ENCODE results near the gene ACSM4. TPM values are rescaled to one million over a fixed set of nuclear protein-coding genes. Genes with fewer than 3 reads are reported as not detected.

The ACSM4 gene
- total and polyA plus RNA-seq, 4 donors: not detected

GRCh38 chr12:7293670-7294069 lies 10.2 kb upstream of the ACSM4 start (continued):
- no peak for TF ChIP-seq REST (IDR thresholded peaks at IDR 0.05)

- TF ChIP-seq RXRA (IDR thresholded peaks at IDR 0.05) (no peak), YY1 (IDR thresholded peaks at IDR 0.05) (no peak), NR2F2 (IDR thresholded peaks at IDR 0.05) (no peak)
- WGBS: 81% methylated on average over 1 of the region's 1 CpG
- DNase-seq (ENCODE audit: low spot score): no peak
- no peak overlapping the region for H3K9ac ChIP-seq (ENCODE audit: low read depth in 1 of 2, low read length in 2 of 2)
- H3K9me3 ChIP-seq (ENCODE audit: control insufficient read depth in 4 of 4, low read length in 3 of 4): no peaks in the 10 kb centered on the region
- H3K27me3 ChIP-seq (ENCODE audit: control insufficient read depth in 4 of 4, insufficient read depth in 4 of 4, low read length in 3 of 4): peaks cover 0 to 8% (median under 1%) of the 10 kb centered on the region in 4 donors
- H3K4me3 ChIP-seq (ENCODE audit: low read depth in 1 of 3, low read length in 3 of 3): no peak overlapping the region
- H3K27ac ChIP-seq (ENCODE audit: low read depth in 1 of 2, low read length in 2 of 2): no peak overlapping the region
- no peaks in the 10 kb centered on the region for H3K36me3 ChIP-seq (ENCODE audit: control insufficient read depth in 4 of 4, insufficient read depth in 3 of 4, low read depth in 1 of 4, low read length in 3 of 4)
- no peaks in the 10 kb centered on the region for H3K4me1 ChIP-seq (ENCODE audit: control insufficient read depth in 4 of 4, insufficient read depth in 4 of 4, low read length in 3 of 4)
Measured at GRCh38 chr12:7295529-7295928, 8.3 kb upstream of the ACSM4 start.

GRCh38 chr12:7297865-7298264 lies 6.0 kb upstream of the ACSM4 start:
- H3K9ac ChIP-seq (ENCODE audit: low read depth in 1 of 2, low read length in 2 of 2): no peak overlapping the region
- no peaks in the 10 kb centered on the region for H3K9me3 ChIP-seq (ENCODE audit: control insufficient read depth in 4 of 4, low read length in 3 of 4)
- no peaks in the 10 kb centered on the region for H3K4me1 ChIP-seq (ENCODE audit: control insufficient read depth in 4 of 4, insufficient read depth in 4 of 4, low read length in 3 of 4)
- no peak overlapping the region for H3K4me3 ChIP-seq (ENCODE audit: low read depth in 1 of 3, low read length in 3 of 3)
- no peak overlapping the region for H3K27ac ChIP-seq (ENCODE audit: low read depth in 1 of 2, low read length in 2 of 2)
- TF ChIP-seq SP1 (IDR thresholded peaks at IDR 0.05) (no peak), FOXA1 (IDR thresholded peaks at IDR 0.05) (no peak), CTCF (IDR thresholded peaks at IDR 0.05; ENCODE audit: low read depth, low read length, missing input control) (no peak), RXRA (IDR thresholded peaks at IDR 0.05) (no peak), HNF4G (IDR thresholded peaks at IDR 0.05) (no peak), NR2F2 (IDR thresholded peaks at IDR 0.05) (no peak), RAD21 (IDR thresholded peaks at IDR 0.05) (no peak), TAF1 (conservative IDR thresholded peaks at IDR 0.05) (no peak), MAX (IDR thresholded peaks at IDR 0.05) (no peak), HNF4A (conservative IDR thresholded peaks at IDR 0.05) (no peak), GABPA (IDR thresholded peaks at IDR 0.05 in 1 of 2, conservative IDR thresholded peaks at IDR 0.05 in 1 of 2) (no peak)
- H3K36me3 ChIP-seq (ENCODE audit: control insufficient read depth in 4 of 4, insufficient read depth in 3 of 4, low read depth in 1 of 4, low read length in 3 of 4): no peaks in the 10 kb centered on the region
- 83% methylated on average over 2 of the region's 2 CpGs for WGBS
- no peak for DNase-seq (ENCODE audit: low spot score)
- peaks cover 0 to 8% (median 0%) of the 10 kb centered on the region in 4 donors for H3K27me3 ChIP-seq (ENCODE audit: control insufficient read depth in 4 of 4, insufficient read depth in 4 of 4, low read length in 3 of 4)

Data from liver (tissue), 9 donors.